GM21825 (cell line): ENCODE measurements around the gene CDK3.
"Not testable (repeated sequence)": the region's sequence is repeated elsewhere in the genome, so short reads cannot be mapped to it uniquely, and the experiment has no call there.

Experiments used
- ATAC-seq: cut with Tn5 transposase; IDR thresholded peaks from one replicate; pipeline ENCODE4 v1.9.1; 2021; ENCODE audit warnings: mild to moderate bottlenecking, moderate library complexity; ENCODE audit not compliant: unreplicated experiment

CDK3 gene

DNA sequence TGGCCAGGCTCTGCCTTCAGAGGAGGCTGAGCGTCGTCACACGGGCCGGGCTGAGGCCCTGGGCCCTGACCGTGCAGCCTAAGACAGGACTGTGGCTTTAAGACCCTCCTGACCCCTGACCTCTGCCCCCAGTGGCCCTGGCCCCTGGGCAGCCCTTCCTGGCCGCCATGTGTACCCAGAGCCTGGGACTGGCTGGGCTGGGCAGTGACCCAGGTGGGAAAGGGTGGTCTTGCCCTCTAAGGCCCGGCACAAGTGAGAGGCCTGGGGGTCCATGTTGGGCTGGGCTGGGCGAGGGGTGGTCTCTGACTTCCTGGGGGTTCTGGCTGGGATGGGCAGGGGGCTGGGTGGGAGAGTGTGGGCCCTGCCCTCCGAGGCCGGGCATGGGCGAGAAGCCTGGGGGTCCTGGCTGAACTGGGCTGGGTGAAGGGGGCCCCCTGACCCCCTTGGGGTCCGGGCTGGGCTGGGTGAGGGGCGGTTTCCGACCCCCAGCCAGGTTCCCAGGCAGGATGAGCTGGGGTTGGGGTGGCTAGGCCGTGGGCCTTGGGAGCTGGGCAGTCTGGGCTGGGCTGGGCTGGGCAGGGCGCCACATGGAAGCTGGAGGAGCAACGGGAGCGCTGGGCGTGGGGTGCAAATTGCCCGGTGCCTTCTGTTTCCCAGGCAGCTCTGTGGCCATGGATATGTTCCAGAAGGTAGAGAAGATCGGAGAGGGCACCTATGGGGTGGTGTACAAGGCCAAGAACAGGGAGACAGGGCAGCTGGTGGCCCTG lies at the start of gene CDK3:
CDK3 (plus strand) TSS at position 101 of the 767 bp plus-strand sequence; CDS start at position 672, 571 bp downstream.
- ATAC-seq = no peak

DNA sequence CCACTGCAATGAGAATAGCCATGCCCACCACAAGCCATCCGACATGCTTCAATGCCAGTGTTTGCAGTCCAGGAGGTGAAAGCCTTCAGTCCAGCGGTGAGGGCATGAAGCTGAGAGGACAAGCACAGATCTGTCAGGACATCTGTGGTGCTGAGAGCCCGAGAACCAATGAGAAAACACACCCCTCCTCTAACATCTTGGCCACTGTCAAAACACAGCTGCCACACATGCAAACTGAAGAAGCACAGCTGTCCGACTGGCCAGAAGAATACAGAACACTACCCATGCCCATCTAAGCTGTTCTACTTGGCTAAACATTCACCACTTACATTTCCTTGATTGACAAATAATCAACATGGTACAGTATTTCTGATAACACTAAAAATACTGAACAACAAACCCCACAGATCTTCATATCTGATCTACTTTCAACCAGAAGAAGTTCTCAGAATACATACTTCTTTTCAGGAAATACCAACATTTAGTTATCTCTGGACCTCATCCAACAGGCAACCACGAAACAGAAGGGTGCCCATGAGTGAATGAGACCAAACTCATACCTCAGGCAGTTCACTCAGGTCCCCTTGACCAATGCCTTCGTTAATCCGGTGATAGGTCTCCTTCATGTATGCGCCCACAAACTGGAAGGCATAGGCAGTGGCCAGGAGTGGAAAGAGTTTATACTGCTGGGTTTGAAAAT lies 49.6 kb upstream of the CDK3 start:
- no peak for ATAC-seq

- no peak for ATAC-seq
These were observed 41.4 kb upstream of the CDK3 start for GRCh38 chr17:75959051-75959838.

GRCh38 chr17:75959839-75960511 lies 40.7 kb upstream of the CDK3 start:
- no peak for ATAC-seq

GRCh38 chr17:75965468-75965867 lies 35.2 kb upstream of the CDK3 start:
- ATAC-seq = no peak

GRCh38 chr17:75969044-75969443 lies 31.6 kb upstream of the CDK3 start:
- ATAC-seq = not testable (repeated sequence)

GRCh38 chr17:75970011-75970523 lies 30.6 kb upstream of the CDK3 start:
- ATAC-seq = no peak

DNA sequence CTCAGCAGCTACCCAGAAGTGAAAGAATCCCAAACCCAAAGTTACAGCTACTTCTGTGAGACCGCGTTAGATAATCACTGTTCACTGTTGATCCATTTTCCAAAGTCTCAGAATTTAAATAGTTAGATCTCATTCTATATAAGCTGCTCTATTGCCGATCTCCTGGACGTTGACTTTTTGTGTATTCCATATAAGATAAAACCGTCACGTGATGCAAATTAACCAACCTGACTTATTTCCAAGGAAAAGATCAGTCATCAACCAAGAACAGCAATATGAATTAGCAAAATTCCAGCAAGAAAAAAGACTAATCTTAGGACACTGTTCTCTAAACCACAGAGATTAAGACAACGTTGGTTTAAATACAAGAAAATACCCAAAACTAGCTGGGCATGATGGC lies 30.0 kb upstream of the CDK3 start:
- no peak for ATAC-seq

DNA sequence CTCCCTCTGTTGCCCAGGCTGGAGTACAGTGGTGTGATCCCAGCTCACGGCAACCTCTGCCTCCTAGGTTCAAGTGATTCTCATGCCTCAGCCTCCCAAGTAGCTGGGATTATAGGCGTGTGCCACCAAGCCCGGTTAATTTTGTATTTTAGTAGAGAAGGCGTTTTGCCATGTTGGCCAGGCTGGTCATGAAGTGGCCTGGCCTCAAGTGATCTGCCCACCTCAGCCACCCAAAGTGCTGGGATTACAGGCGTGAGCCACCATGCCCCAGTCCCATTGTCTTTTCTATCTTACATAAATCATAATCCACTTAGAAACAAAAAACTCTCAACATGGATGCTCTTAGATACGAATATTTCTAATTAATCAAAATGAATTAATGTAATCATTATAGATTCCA lies 25.5 kb upstream of the CDK3 start:
- not testable (repeated sequence) for ATAC-seq

- ATAC-seq = no peak
These were observed 24.9 kb upstream of the CDK3 start for GRCh38 chr17:75975757-75976174.

DNA sequence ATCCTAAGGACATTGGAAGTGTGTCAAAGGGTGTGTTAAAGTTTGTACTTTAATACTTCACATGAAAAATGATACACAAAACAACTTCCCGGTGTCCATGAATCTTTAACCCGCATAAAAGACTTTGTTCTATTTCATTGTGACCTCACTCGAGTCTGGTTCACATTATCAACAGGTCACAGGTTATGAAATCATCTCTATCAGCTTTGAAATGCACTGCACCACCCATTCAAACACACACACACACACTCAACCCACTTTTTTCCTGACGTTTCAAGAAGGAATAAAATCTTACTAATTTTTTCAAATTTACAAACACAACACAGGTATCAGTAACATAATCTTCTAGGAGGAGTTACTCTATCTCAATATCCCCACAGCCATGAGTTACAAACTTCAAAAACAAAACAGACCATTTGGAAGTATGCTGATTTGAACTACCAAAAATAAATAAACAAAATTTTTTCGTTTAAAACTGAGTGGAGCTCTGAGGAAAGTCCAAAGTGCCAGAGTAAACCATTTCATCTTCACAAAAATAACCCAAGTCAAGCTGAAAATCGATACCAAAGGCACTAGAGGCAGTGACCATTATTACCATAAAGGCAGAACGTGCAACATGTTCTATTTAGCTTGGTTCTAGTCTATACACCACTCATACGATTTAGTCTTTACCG lies 24.3 kb upstream of the CDK3 start:
- no peak for ATAC-seq

DNA sequence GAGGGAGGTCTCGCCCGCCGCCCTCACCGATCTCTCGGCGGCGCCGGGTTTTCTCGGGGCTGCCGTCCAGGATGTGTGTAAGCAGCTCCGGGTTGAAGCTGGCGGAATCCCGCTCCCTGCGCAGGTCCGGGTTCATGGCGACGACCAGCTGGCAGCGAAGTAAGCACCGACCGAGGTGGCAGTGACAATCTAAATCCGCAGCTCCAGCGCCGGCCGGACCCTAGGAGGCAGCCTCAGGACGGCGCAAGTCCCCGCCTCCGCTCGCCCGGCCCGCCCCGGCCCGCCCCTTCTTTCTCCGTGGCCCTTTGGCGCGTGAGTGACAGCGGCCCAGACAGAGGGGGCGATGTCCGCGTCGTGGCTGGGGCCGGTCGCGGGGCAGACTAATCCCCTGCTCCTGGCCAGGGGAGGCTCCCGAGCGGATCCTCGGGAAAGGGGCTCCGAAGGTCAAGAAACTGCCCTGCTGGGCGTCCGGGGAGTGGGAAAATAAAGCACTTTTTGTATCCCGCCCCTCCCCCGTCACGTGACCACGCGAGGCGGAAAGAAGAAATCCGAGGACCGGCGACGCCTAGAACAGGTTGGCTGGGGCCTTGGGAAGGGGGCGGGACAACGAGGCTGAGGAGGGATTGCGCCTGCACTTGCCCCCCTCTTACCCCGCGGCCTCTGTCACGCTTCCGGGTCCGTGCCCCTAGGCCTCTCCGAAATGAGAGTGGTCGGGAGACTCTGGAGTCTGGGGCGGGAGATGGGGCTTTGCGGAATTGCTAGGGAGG lies 21.5 kb upstream of the CDK3 start, which contains the start of the genes ACOX1 and TEN1:
ACOX1 (minus strand) TSS at position 229 of the 767 bp plus-strand sequence; CDS start at position 136, 93 bp downstream.
TEN1 (plus strand) TSS at position 303 of the 767 bp plus-strand sequence. CDS start 6,953 bp downstream, outside the sequence.
- ATAC-seq = peak; percentile 82

DNA sequence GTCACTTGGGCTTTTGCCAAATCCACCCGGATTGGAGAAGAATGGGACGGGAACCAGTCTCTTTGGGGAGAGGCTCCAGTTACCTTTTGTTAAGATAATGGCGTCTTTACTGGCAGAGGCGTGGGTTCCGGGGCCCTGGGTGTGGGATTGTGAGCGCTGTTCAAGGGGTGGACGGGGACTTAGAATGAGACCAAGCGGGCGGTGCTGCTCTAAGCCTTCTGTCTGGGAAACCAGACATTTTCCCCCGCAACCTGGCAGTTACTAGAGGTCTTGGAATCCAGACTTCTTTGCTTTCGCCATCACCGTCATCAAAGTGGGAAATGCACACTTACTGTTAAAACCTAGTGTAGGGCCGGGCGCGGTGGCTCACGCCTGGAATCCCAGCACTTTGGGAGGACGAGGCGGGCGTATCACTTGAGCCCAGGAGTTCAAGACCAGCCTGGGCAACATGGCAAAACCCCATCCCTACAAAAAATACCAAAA lies 20.9 kb upstream of the CDK3 start:
- ATAC-seq = no peak

DNA sequence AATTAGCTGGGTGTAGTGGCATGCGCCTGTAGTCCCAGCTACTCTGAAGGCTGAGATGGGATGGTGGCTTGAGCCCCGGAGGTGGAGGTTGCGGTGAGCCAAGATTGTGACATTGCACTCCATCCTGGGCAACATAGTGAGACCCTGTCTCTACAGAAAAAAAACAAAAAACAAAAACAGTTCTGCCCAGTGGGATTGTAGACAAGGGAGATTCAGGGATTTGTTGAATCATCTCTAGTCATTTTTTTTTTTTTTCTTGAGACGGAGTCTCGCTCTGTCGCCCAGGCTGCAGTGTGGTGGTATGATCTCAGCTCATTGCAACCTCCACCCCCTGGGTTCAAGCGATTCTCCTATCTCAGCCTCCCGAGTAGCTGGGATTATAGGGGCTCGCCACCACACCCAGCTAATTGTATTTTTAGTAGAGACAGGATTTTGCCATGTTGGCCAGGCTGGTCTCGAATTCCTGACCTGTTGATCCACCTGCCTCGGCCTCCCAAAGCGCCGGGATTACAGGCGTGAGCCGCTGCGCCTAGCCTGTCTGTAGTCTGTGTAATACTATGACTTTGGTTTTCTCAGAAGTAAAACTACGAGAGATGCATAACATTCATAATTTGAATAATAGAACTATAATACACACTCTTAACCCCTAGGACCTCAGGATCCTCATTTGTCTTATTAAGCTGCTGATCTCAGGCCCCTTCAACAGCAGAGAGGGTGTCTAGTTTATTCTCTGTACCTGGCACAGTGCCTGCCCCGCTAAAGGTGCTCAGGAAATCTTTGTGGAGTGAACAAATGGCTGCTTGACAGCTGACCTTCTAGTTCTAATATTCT lies 20.3 kb upstream of the CDK3 start:
- ATAC-seq = no peak

DNA sequence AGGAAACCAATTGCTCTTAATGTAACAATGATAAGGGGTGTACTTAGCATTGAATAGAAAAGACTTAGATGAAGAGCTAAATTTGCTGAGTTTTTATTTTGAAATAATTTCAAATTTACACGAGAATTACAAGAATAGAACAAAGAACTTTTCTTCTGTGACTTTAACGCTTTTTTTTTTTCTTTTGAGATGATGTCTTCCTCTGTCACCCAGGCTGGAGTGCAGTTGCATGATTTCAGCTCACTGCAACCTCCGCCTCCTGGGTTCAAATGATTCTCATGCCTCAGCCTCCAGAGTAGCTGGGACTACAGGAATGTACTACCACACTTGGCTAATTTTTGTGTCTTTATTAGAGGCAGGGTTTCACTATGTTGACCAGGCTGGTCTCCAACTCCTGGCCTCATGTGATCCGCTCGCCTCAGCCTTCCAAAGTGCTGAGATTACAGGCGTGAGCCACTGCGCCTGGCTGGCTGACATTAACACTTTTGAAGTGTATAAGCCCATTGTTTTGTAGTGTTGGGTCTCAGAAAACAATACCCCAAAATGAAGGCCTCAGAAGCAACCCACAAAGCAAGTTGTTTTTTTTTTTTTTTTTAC lies 19.5 kb upstream of the CDK3 start:
- ATAC-seq = no peak

DNA sequence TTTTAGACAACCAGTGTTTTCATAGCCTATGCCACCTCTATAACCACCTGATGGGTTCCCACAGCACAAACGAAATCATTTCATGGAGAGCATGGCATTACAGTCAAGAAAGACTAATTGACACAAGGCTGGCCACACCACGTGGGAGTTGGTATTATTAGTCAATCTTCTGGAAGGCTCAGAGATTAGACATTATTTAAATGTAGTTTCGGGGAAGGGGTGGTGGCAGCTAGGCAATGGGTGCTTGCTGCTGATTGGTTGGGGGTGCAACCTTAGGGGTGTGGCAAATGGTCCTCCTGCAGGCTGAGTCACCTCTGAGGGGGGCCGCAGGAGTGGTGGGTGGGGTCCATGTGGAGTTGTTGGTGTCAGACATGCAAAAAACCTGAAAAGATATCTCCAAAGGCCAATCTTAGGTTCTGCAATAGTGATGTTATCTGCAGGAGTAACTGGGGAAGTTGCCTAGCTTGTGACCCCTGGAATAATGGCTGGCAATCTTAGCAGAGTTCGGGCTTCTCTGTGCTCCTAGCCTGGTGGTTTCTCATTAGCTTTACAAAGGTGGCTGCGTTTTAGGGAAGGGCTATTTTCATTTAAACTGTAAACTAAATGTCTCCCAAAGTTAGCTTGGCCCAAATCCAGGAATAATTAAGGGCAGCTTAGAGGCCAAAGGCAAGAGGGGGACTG lies 17.0 kb upstream of the CDK3 start:
- no peak for ATAC-seq

DNA sequence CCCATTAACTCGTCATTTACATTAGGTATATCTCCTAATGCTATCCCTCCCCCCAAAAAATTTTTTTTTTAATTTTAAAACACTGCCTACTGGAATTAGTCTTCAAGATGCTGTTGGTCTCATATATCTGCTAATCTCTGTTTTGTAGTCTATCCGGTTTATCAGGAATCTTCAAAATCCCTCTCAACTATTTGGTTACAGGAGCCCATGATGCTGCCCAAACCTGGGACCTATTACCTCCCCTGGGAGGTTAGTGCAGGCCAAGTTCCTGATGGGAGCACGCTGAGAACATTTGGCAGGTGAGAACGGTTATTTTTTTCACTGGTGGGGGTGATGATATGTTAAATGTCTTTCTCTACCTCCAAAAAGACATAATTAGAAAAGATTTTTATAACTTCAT lies 14.7 kb upstream of the CDK3 start:
- ATAC-seq = no peak
